Loucy (cell line): ENCODE measurements around the gene PPA2.

ENCODE experiments used
- H2AFZ ChIP-seq: fragments of 200-600 bp; sonication (generic); 2 replicates; pipeline ENCODE4 v1.6.0; 2016; ENCODE audit warnings: antibody characterized with exemption, mild to moderate bottlenecking, low read length, moderate library complexity
- H3F3A ChIP-seq: fragments of 200-600 bp; 2 replicates; pipeline ENCODE4 v1.6.0; 2016; ENCODE audit warnings: antibody characterized with exemption, low read depth, mild to moderate bottlenecking
- H3K27me3 ChIP-seq: fragments of 200-600 bp; sonication (generic); 2 replicates; pipeline ENCODE4 v1.6.1; 2014; ENCODE audit warnings: low read length, mild to moderate bottlenecking; ENCODE audit not compliant: insufficient read depth, poor library complexity, severe bottlenecking
- H3K36me3 ChIP-seq: fragments of 200-600 bp; sonication (generic); 2 replicates; pipeline ENCODE4 v1.6.1; 2016; ENCODE audit warnings: low read length; ENCODE audit not compliant: insufficient read depth
- H3K4me1 ChIP-seq: fragments of 200-600 bp; sonication (generic); 2 replicates; pipeline ENCODE4 v1.5.1; 2014; ENCODE audit warnings: low read length, mild to moderate bottlenecking; ENCODE audit not compliant: insufficient read depth, poor library complexity, severe bottlenecking
- H3K4me2 ChIP-seq: fragments of 200-600 bp; sonication (generic); 2 replicates; pipeline ENCODE4 v1.6.0; 2014; ENCODE audit warnings: antibody characterized with exemption, low read length, low read depth, mild to moderate bottlenecking; ENCODE audit not compliant: poor library complexity, severe bottlenecking
- H3K4me3 ChIP-seq: fragments of 200-600 bp; sonication (generic); 2 replicates; pipeline ENCODE4 v1.5.1; 2014; ENCODE audit warnings: low read length, mild to moderate bottlenecking, mixed read lengths; ENCODE audit not compliant: poor library complexity, severe bottlenecking
- H3K79me2 ChIP-seq: fragments of 200-600 bp; sonication (generic); 2 replicates; pipeline ENCODE4 v1.6.1; 2014; ENCODE audit warnings: low read length; ENCODE audit not compliant: insufficient read depth
- H3K9ac ChIP-seq: fragments of 200-600 bp; sonication (generic); 2 replicates; pipeline ENCODE4 v1.6.0; 2014; ENCODE audit warnings: mild to moderate bottlenecking, low read depth, low read length, moderate library complexity; ENCODE audit not compliant: poor library complexity, severe bottlenecking
- H3K9me2 ChIP-seq: fragments of 200-600 bp; sonication (generic); replicated peaks from 2 replicates; pipeline ENCODE4 v1.6.1; 2016; ENCODE audit warnings: low read depth, low read length, mixed read lengths
- H3K9me3 ChIP-seq: fragments of 200-600 bp; sonication (generic); 2 replicates; pipeline ENCODE4 v1.6.1; 2014; ENCODE audit warnings: mild to moderate bottlenecking, antibody characterized with exemption, low read length, low read depth; ENCODE audit not compliant: insufficient read depth
- H4K20me1 ChIP-seq: fragments of 200-600 bp; sonication (generic); 2 replicates; pipeline ENCODE4 v1.6.0; 2014; ENCODE audit warnings: antibody characterized with exemption, low read length, mild to moderate bottlenecking; ENCODE audit not compliant: insufficient read depth, poor library complexity, severe bottlenecking
- EZH2phosphoT487 ChIP-seq: fragments of 200-600 bp; IDR thresholded peaks from 2 replicates; pipeline ENCODE4 v1.6.1; 2018; ENCODE audit warnings: antibody characterized with exemption, mild to moderate bottlenecking, moderate library complexity, borderline replicate concordance
- TF ChIP-seq, protein P1 (sequence below): fragments of 200-600 bp; sonication (generic); conservative IDR thresholded peaks from 2 replicates; pipeline ENCODE4 v1.5.1; 2014; ENCODE audit warnings: mild to moderate bottlenecking, antibody characterized with exemption, low read length

Gene PPA2

DNA sequence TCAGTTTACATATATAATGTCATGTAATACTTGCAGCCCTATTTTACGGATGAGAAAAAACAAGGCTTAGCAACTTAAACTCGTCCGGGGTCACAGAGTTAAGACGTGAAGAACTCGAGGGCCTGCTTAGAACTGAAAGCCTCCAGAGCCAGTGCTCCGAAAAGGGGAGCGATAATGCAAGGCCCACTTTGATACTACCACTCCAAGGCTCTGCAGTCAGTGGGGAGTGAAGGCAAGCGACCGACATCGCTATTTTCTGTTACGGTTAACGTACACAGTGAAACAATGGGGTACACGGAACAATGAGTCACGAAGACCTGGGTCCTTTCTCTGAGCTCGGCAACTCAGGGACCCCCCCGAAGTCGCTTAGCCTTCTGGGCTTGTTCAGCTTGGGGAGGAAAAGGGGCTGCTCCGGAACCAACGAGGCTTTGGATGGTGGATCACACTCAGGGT, 965 bp downstream of the PPA2 start:
- Histone ChIP-seq H3K4me2 (peak overlapping the region; percentile 83), H3K9ac (peak overlapping the region; percentile 88), H3K4me3 (peak overlapping the region; percentile 90), H3K9me2 (no peaks in the 10 kb centered on the region), H3K79me2 (peaks cover 53% of the 10 kb centered on the region), H3K9me3 (no peaks in the 10 kb centered on the region), H3K36me3 (no peaks in the 10 kb centered on the region), H2AFZ (peak overlapping the region; percentile 95), H3K27me3 (no peaks in the 10 kb centered on the region), H3F3A (no peaks in the 10 kb centered on the region), H4K20me1 (peaks cover 45% of the 10 kb centered on the region), H3K4me1 (peaks cover 44% of the 10 kb centered on the region)
- TF ChIP-seq, protein P1, sequence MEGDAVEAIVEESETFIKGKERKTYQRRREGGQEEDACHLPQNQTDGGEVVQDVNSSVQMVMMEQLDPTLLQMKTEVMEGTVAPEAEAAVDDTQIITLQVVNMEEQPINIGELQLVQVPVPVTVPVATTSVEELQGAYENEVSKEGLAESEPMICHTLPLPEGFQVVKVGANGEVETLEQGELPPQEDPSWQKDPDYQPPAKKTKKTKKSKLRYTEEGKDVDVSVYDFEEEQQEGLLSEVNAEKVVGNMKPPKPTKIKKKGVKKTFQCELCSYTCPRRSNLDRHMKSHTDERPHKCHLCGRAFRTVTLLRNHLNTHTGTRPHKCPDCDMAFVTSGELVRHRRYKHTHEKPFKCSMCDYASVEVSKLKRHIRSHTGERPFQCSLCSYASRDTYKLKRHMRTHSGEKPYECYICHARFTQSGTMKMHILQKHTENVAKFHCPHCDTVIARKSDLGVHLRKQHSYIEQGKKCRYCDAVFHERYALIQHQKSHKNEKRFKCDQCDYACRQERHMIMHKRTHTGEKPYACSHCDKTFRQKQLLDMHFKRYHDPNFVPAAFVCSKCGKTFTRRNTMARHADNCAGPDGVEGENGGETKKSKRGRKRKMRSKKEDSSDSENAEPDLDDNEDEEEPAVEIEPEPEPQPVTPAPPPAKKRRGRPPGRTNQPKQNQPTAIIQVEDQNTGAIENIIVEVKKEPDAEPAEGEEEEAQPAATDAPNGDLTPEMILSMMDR: no peak
- no peak for TF ChIP-seq EZH2phosphoT487

DNA sequence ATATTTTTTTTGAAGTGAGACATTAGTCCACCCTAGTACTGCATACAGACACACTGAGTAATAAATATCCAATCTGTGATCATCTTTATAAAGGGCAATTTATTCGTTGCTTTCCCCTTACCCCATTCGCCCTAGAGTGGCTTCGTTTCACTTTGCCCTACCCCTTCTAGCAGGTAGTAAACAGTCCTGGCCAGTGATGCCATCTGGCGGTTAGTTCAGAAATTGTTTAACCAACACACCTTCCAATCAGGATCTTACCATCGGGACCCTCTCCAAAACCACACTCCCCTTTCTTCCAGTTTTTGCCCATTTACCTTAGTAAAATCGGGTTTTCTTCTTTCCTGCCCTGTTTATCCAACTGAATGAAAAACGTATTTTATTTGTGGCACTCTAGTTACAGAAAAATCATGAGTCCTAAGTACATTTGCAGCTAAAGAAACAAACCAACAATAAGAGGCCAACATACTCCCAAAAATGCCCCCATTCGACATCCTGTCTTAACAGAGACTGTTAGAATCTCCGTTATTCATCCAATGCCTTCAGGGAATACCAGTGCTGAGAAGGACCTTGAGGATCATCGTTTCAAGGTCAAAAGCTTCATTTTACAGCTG, 2.2 kb downstream of the PPA2 start:
- H3K9me3 ChIP-seq: no peaks in the 10 kb centered on the region
- no peaks in the 10 kb centered on the region for H3F3A ChIP-seq
- peaks cover 44% of the 10 kb centered on the region for H3K4me1 ChIP-seq
- no peak overlapping the region for H2AFZ ChIP-seq
- TF ChIP-seq, protein P1: peak; percentile 77
- no peak for TF ChIP-seq EZH2phosphoT487
- peak overlapping the region; percentile 83 for H3K4me2 ChIP-seq
- H3K27me3 ChIP-seq: no peaks in the 10 kb centered on the region
- H3K36me3 ChIP-seq: peaks cover 2% of the 10 kb centered on the region; the same call in 1 of the 2 replicates
- peak overlapping the region; percentile 90 for H3K4me3 ChIP-seq
- H3K9me2 ChIP-seq: no peaks in the 10 kb centered on the region
- peaks cover 45% of the 10 kb centered on the region for H4K20me1 ChIP-seq
- H3K9ac ChIP-seq: peak overlapping the region; percentile 88
- H3K79me2 ChIP-seq: peaks cover 64% of the 10 kb centered on the region

DNA sequence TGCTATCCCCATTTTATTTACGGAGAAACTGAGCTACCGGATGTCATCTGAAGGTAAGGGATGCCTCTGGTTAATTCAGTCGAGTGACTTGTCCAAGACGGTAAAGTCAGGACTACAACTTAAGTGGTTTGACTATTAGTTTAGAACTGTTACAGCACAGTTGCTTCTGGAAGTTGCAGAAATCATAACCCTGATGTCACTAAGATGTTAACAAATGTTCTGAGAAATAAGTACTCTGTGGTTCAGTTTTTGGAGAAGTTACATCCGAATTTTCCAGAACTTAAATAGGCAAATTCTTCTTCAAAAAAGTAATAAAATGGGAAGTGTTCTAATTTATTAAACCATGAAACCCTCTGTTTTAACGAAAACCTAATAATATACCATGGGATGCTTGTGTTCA, 3.1 kb downstream of the PPA2 start:
- Histone ChIP-seq H3K4me2 (peak overlapping the region; percentile 83), H3K79me2 (peaks cover 66% of the 10 kb centered on the region), H3K4me1 (peaks cover 44% of the 10 kb centered on the region), H4K20me1 (peaks cover 45% of the 10 kb centered on the region), H3K4me3 (peak overlapping the region; percentile 90), H3K9ac (peak overlapping the region; percentile 88), H3K9me3 (no peaks in the 10 kb centered on the region), H3K36me3 (peaks cover 5% of the 10 kb centered on the region; the same call in 1 of the 2 replicates), H3F3A (no peaks in the 10 kb centered on the region), H3K27me3 (no peaks in the 10 kb centered on the region), H2AFZ (no peak overlapping the region), H3K9me2 (no peaks in the 10 kb centered on the region)
- no peak for TF ChIP-seq EZH2phosphoT487
- TF ChIP-seq, protein P1: no peak
